Fibroblast of the aortic adventitia (primary cell): ENCODE measurements around the gene DNASE1. TPM values are rescaled to one million over a fixed set of nuclear protein-coding genes. Genes with fewer than 3 reads are reported as not detected.

ENCODE experiments used
- DNase-seq: peaks from one replicate; pipeline ENCODE4 v3.0.0-alpha.2; 2010; ENCODE audit warnings: low read depth
- H3K4me3 ChIP-seq: 2 replicates; pipeline ENCODE4 v1.5.1; 2011; ENCODE audit warnings: low read depth, mild to moderate bottlenecking, control low read depth, low read length, moderate library complexity
- CTCF ChIP-seq: IDR thresholded peaks from 2 replicates; pipeline ENCODE4 v1.5.1; 2011; ENCODE audit warnings: mild to moderate bottlenecking, low read length, control low read depth, inconsistent platforms; ENCODE audit not compliant: insufficient read depth
- total RNA-seq: library from RNA; depleted of rRNA; stranded (reverse); fragments of >200 nt; gene quantifications from 2 replicates; pipeline ENCODE4 v1.2.3, GENCODE V29; 2012; ENCODE audit warnings: low replicate concordance

The DNASE1 gene
- total RNA-seq, 1 donor, result 11.8 TPM

DNA sequence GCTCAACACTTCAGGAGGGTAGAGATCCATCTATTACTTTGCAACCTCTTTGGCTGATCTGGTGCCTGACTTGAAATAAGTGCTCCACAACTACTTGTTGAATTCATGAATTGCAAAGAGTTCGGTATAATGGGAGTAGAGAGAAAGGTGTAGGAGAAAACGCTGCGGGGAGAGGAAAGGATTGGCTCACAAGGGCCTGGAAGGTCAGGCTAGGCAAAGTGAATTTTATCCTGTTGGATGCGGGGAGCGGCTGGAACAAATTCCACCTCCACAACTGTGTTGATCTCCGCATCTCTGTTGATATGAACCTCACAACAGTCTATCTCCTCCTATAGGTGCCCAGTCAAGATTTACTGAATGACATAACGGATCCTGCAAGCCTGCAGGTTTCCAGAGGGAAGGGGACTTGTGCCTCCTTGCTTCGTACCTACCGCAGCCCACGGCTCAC, 43.8 kb upstream of the DNASE1 start:
- peak overlapping the region; percentile 83 for H3K4me3 ChIP-seq
- TF ChIP-seq CTCF, result no peak
- peak; percentile 5 for DNase-seq

DNA sequence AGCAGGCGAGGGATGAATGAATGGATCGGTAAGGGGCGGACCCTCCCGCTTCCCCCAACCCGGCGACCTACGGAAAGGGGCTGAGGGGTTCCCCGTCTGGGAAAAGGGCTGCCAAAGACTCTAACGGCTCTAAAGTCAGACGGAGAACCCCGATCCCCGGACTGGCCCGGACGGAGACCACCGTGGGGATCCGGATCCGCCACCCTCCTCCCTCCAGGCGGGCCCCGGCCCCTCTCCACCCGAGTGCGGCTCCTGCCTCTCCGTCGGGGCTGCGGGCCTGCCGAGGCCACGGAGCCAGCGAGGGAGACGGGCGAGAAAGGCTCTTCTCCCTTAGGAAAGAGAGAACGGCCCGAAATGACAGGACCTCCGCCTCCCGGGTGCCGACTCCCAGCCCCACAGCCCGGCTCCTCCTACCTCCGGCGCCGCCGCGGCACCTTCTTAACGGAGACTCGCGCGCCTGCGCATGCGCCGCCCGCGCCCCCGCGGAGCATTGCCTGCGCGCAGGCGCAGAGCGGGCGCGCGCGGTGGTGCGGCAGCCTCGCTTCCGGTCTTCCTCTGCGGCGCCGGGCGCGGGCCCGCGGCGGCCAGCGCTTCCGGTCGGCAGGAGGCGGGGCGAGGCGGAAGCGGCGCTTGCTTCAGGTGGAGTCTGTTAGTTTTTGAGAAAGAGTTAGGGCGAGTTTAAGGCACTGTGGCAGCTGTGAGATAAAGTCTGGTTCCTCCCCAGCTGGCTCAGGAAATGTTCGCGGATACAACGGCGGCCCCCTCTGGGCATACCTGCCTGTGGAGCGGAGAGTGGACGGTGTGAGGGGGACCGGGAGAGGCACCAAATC, 43.1 kb upstream of the DNASE1 start, which contains the start of gene SLX4:
TSS of gene SLX4 (minus strand) at position 461 of the 830 bp plus-strand sequence. CDS start 2,642 bp downstream, outside the sequence.
- peak; percentile 84 for DNase-seq
- H3K4me3 ChIP-seq, result peak within 1 kb of the TSS; percentile 99
- TF ChIP-seq CTCF, result no peak

DNA sequence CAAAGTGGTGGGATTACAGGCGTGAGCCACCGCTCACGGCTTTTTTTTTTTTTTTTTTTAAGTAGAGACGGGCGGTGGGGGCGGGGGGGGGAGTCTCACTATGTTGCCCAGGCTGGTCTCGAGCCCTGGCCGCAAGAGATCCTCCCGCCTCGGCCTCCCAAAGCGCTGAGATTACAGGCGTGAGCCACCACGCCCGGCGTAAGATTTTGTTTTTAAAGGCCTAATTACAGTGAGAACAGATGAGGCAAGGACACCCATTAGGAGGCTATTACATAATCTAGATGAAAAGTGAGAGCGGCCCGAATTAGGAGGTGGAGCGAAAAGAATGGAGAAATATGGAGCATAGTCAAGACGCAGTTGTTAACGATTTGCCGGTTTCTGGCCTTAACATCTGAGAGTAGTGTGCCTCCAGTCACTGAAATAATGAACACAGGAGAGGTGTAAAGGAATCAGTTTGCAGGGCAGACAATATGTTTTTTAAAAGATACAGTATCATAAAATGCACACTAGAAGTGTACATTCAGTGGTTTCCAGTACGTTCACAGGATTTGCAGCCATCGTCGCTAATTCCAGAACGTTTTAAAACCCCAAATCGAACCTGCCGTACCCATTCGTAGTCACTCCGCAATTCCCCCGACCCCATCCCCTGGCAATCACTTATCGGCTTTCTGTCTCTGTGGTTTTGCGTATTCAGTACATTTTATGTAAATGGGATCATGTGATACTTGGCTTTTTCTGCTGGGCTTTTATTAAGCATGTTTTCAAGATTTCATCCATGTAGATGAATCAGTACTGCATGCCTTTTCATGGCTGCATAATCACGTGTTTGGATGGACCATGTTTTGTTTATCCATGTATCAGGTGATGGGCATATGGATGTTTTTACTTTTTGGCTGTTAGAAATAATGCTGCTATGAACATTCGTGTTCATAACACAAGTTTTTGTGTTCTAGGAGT, 41.7 kb upstream of the DNASE1 start:
- no peak for DNase-seq
- peak overlapping the region; percentile 99 for H3K4me3 ChIP-seq
- no peak for TF ChIP-seq CTCF

DNA sequence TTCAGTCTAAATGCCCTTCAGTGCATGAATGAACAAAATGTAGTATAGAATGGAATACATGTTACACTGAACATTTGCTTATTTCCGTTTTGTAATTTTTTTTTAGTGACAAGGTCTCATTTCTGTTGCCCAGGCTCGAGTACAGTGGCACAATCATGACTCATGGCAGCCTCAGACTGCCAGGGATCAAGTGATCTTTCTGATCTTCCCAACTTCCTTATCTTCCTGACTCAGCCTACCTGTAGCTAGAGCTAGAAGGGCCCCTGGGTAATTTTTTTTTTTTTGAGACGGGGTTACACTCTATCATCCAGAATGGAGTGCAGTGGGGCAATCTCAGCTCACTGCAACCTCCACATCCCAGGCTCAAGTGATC, 35.7 kb upstream of the DNASE1 start:
- DNase-seq, result no peak

DNA sequence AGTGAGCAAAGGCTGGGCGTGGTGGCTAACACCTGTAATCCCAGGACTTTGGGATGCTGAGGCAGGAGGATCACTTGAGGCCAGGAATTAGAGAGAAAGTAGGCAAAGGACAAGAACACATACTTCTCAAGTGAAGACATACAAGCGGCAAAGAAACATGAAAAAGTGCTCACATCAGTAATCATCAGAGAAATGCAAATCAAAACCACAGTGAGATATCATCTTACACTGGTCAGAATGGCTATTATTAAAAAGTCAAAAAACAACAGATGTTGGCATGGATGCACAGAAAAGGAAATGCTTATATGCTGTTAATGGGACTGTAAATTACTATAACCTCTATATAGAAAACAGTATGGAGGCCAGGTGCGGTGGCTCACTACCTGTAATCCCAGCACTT, 30.8 kb upstream of the DNASE1 start:
- no peak overlapping the region for H3K4me3 ChIP-seq
- no peak for DNase-seq
- TF ChIP-seq CTCF, result no peak

More for the DNA sequence above, 35.7 kb upstream of the DNASE1 start:
- H3K4me3 ChIP-seq, result no peak overlapping the region
- no peak for TF ChIP-seq CTCF

- no peak for TF ChIP-seq CTCF
- no peak overlapping the region for H3K4me3 ChIP-seq
- DNase-seq, result no peak
Measured at GRCh38 chr16:3625331-3625730, 29.2 kb upstream of the DNASE1 start.
